ENCODE data around the gene STK11. TPM values are rescaled to one million over a fixed set of nuclear protein-coding genes. Genes with fewer than 3 reads are reported as not detected.

STK11 gene
- total and polyA plus RNA-seq, 4 donors: 30.1 to 59.5 (median 49.1) TPM

DNA sequence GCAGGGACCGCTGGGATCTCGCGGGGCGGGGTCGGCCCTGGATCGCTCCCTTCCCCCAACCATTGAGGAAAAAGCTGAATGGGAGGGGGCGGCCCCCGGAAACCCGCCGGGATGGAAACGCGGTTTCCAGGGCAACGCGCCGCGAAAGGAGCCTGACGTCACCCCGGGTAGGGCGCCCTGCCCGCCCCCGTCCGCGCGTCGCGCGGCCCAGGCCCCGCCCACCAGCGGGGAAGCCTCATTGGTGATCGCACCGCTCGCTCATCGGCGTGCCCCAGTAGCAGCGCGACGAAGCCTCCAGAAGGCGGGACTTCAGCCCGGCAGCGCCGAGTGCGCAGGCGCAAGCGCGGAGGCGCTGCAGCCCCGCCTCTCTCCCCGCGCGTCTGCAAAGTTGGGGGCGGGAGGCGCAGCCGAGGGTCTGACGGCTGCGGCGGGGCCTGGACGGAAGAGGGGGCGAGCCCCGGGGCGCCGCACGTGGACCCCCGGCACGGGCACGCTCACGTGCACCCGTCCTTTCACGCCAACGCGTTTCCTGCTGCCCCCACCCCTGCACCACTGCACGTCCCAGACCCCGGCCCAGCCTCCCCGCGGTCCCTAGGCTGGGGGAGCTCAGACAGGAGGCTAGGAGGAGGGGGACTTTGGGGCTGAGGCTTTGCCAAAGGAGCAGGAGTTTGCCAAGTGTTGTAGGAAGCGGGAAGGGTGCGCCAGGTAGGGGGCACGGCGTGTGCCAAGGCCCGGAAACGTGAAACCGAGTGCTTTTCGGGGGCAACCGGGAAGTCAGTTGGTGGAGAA is 55.4 kb downstream of the STK11 start:
- H3K9me3 ChIP-seq (ENCODE audit: control insufficient read depth, low read length): no peaks in the 10 kb centered on the region
- peak; percentile 89 for ATAC-seq (ENCODE audit: low FRiP score)
- 0 to 1% methylated on average over 52 to 83 of the region's 83 CpGs for WGBS, 2 donors
- H3K4me3 ChIP-seq (ENCODE audit: low read length in 2 of 2): peak overlapping the region in 1 of 2 donors; percentile 18
- H3K27me3 ChIP-seq (ENCODE audit: control insufficient read depth in 1 of 2, insufficient read depth in 2 of 2, low read length in 1 of 2): no peaks in the 10 kb centered on the region
- H3K27ac ChIP-seq (ENCODE audit: low read depth in 1 of 2, low read length in 2 of 2): peak overlapping the region; percentile 69 to 89
- peak; percentile 98 to 99 for DNase-seq
- intact Hi-C loops (cut with DNase I): no loop called here
- no peaks in the 10 kb centered on the region for H3K36me3 ChIP-seq (ENCODE audit: control insufficient read depth in 1 of 2, insufficient read depth in 2 of 2, low read length in 1 of 2)
- peaks cover 0 to 2% of the 10 kb centered on the region in 2 donors for H3K4me1 ChIP-seq (ENCODE audit: control insufficient read depth in 1 of 2, insufficient read depth in 2 of 2, low read length in 2 of 2)

GRCh38 chr19:1261538-1261797 is 55.9 kb downstream of the STK11 start:
- Histone ChIP-seq H3K4me3 (ENCODE audit: low read length in 2 of 2) (peak overlapping the region in 1 of 2 donors; percentile 18), H3K27me3 (ENCODE audit: control insufficient read depth in 1 of 2, insufficient read depth in 2 of 2, low read length in 1 of 2) (no peaks in the 10 kb centered on the region), H3K9me3 (ENCODE audit: control insufficient read depth, low read length) (no peaks in the 10 kb centered on the region), H3K27ac (ENCODE audit: low read depth in 1 of 2, low read length in 2 of 2) (peak overlapping the region; percentile 69 to 89), H3K36me3 (ENCODE audit: control insufficient read depth in 1 of 2, insufficient read depth in 2 of 2, low read length in 1 of 2) (no peaks in the 10 kb centered on the region), H3K4me1 (ENCODE audit: control insufficient read depth in 1 of 2, insufficient read depth in 2 of 2, low read length in 2 of 2) (peaks cover 0 to 2% of the 10 kb centered on the region in 2 donors)
- DNase-seq (no peak), ATAC-seq (ENCODE audit: low FRiP score) (no peak)
- 3 to 4% methylated on average over 14 of the region's 14 CpGs for whole genome bisulfite sequencing, 2 donors
- intact Hi-C loops (cut with DNase I): no loop called here

DNA sequence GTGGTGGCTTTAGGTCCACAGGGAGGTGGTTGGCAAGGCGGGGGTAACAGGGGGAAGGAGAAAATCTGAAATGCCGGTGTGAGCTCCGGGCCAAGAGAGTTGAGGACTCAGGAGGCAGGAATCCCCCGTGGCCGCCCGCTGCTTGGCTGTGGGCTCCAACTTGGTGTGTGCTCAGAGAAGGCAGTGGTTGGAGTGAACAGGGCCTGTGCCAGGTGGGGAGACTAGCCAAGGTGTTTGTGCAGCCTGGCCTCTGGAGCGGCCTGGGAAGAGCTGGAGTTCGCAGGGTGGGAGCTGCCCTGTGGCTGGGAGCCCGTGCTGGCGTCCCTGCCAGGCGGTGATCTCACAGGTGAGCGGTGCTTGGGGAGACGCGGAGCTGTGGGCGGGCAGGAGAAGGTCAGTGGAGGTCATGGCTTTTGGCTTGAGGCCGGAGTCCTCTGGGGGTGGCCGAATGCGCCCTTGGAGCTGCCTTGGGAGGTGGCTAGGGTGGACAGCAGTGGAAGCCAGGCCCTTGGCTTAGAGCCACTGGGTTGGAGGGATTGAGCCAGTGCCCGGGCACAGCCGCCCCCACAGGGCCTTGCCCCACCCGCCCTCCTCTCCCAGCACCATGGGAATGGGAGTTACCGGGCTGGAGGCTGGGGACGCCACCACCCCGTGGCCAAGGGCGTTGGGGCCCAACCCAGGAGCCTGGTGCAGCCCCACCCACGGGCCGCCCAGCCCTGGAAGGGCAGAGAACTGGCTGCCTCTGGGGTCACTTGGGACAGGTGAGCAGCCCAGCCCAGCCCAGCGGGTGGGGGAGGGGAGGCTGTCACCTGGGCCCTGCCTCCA is 56.4 kb downstream of the STK11 start:
- ATAC-seq (ENCODE audit: low FRiP score): no peak
- no peaks in the 10 kb centered on the region for H3K9me3 ChIP-seq (ENCODE audit: control insufficient read depth, low read length)
- 2 to 3% methylated on average over 24 to 28 of the region's 28 CpGs for WGBS, 2 donors
- peak overlapping the region; percentile 69 to 89 for H3K27ac ChIP-seq (ENCODE audit: low read depth in 1 of 2, low read length in 2 of 2)
- no peaks in the 10 kb centered on the region for H3K36me3 ChIP-seq (ENCODE audit: control insufficient read depth in 1 of 2, insufficient read depth in 2 of 2, low read length in 1 of 2)
- peak; percentile 88 to 92 for DNase-seq
- intact Hi-C loops (cut with DNase I): no loop called here
- no peaks in the 10 kb centered on the region for H3K27me3 ChIP-seq (ENCODE audit: control insufficient read depth in 1 of 2, insufficient read depth in 2 of 2, low read length in 1 of 2)
- H3K4me1 ChIP-seq (ENCODE audit: control insufficient read depth in 1 of 2, insufficient read depth in 2 of 2, low read length in 2 of 2): peaks cover 0 to 2% of the 10 kb centered on the region in 2 donors
- H3K4me3 ChIP-seq (ENCODE audit: low read length in 2 of 2): no peak overlapping the region

- no peaks in the 10 kb centered on the region for H3K36me3 ChIP-seq (ENCODE audit: control insufficient read depth in 1 of 2, insufficient read depth in 2 of 2, low read length in 1 of 2)
- H3K4me3 ChIP-seq (ENCODE audit: low read length in 2 of 2): no peak overlapping the region
- DNase-seq (peak in 1 of 2 donors; percentile 59), ATAC-seq (ENCODE audit: low FRiP score) (no peak)
- H3K4me1 ChIP-seq (ENCODE audit: control insufficient read depth in 1 of 2, insufficient read depth in 2 of 2, low read length in 2 of 2): peaks cover 0 to 2% of the 10 kb centered on the region in 2 donors
- H3K27me3 ChIP-seq (ENCODE audit: control insufficient read depth in 1 of 2, insufficient read depth in 2 of 2, low read length in 1 of 2): no peaks in the 10 kb centered on the region
- intact Hi-C loops (cut with DNase I): no loop called here
- no peaks in the 10 kb centered on the region for H3K9me3 ChIP-seq (ENCODE audit: control insufficient read depth, low read length)
- peak overlapping the region; percentile 69 to 89 for H3K27ac ChIP-seq (ENCODE audit: low read depth in 1 of 2, low read length in 2 of 2)
- WGBS, 2 donors: 43 to 48% methylated on average over 21 of the region's 21 CpGs
Observed at GRCh38 chr19:1262623-1263123, 57.1 kb downstream of the STK11 start.

GRCh38 chr19:1263188-1263587 is 57.6 kb downstream of the STK11 start:
- peak in 1 of 2 donors; percentile 56 for DNase-seq
- peaks cover 0 to 2% of the 10 kb centered on the region in 2 donors for H3K4me1 ChIP-seq (ENCODE audit: control insufficient read depth in 1 of 2, insufficient read depth in 2 of 2, low read length in 2 of 2)

GRCh38 chr19:1264801-1265614 is 59.4 kb downstream of the STK11 start:
- peaks cover 0 to 2% of the 10 kb centered on the region in 2 donors for H3K4me1 ChIP-seq (ENCODE audit: control insufficient read depth in 1 of 2, insufficient read depth in 2 of 2, low read length in 2 of 2)
- H3K36me3 ChIP-seq (ENCODE audit: control insufficient read depth in 1 of 2, insufficient read depth in 2 of 2, low read length in 1 of 2): no peaks in the 10 kb centered on the region
- 63% methylated on average over 26 of the region's 26 CpGs for WGBS, 2 donors
- H3K27me3 ChIP-seq (ENCODE audit: control insufficient read depth in 1 of 2, insufficient read depth in 2 of 2, low read length in 1 of 2): no peaks in the 10 kb centered on the region
- DNase-seq (peak; percentile 87 to 93), ATAC-seq (ENCODE audit: low FRiP score) (no peak)
- no peak overlapping the region for H3K4me3 ChIP-seq (ENCODE audit: low read length in 2 of 2)
- peak overlapping the region in 1 of 2 donors; percentile 78 for H3K27ac ChIP-seq (ENCODE audit: low read depth in 1 of 2, low read length in 2 of 2)
- H3K9me3 ChIP-seq (ENCODE audit: control insufficient read depth, low read length): no peaks in the 10 kb centered on the region
- intact Hi-C loops (cut with DNase I): no loop called here

More at GRCh38 chr19:1263188-1263587, 57.6 kb downstream of the STK11 start:
- Histone ChIP-seq H3K9me3 (ENCODE audit: control insufficient read depth, low read length) (no peaks in the 10 kb centered on the region), H3K4me3 (ENCODE audit: low read length in 2 of 2) (no peak overlapping the region), H3K27ac (ENCODE audit: low read depth in 1 of 2, low read length in 2 of 2) (peak overlapping the region in 1 of 2 donors; percentile 11), H3K27me3 (ENCODE audit: control insufficient read depth in 1 of 2, insufficient read depth in 2 of 2, low read length in 1 of 2) (no peaks in the 10 kb centered on the region), H3K36me3 (ENCODE audit: control insufficient read depth in 1 of 2, insufficient read depth in 2 of 2, low read length in 1 of 2) (no peaks in the 10 kb centered on the region)
- intact Hi-C loops (cut with DNase I): no loop called here
- no peak for ATAC-seq (ENCODE audit: low FRiP score)
- 87 to 91% methylated on average over 5 of the region's 5 CpGs for WGBS, 2 donors

GRCh38 chr19:1265615-1266128 is 60.1 kb downstream of the STK11 start:
- DNase-seq: peak; percentile 91 to 94
- Histone ChIP-seq H3K27ac (ENCODE audit: low read depth in 1 of 2, low read length in 2 of 2) (peak overlapping the region in 1 of 2 donors; percentile 78), H3K36me3 (ENCODE audit: control insufficient read depth in 1 of 2, insufficient read depth in 2 of 2, low read length in 1 of 2) (no peaks in the 10 kb centered on the region), H3K4me1 (ENCODE audit: control insufficient read depth in 1 of 2, insufficient read depth in 2 of 2, low read length in 2 of 2) (no peaks in the 10 kb centered on the region), H3K9me3 (ENCODE audit: control insufficient read depth, low read length) (no peaks in the 10 kb centered on the region), H3K27me3 (ENCODE audit: control insufficient read depth in 1 of 2, insufficient read depth in 2 of 2, low read length in 1 of 2) (no peaks in the 10 kb centered on the region), H3K4me3 (ENCODE audit: low read length in 2 of 2) (no peak overlapping the region)
- intact Hi-C loops (cut with DNase I): loop anchor here in 1 of 2 donors (1.0 to 2.0 kb wide), 2 partner anchors 17 to 51 kb away; partner anchors contain the start of gene MIDN
- peak; percentile 11 for ATAC-seq (ENCODE audit: low FRiP score)
- WGBS, 2 donors: 1 to 3% methylated on average over 27 to 28 of the region's 28 CpGs

Data from aorta (tissue), 5 donors.